GM12874 (cell line): ENCODE measurements around the gene CRHR1.

Source experiments
- CTCF ChIP-seq: IDR thresholded peaks from 2 replicates; pipeline ENCODE4 v1.5.1; 2011; ENCODE audit warnings: low read depth, mild to moderate bottlenecking, control low read depth, low read length, moderate library complexity; ENCODE audit not compliant: insufficient read depth

CRHR1 gene

GRCh38 chr17:45784293-45784740 lies at the start of gene CRHR1:
CRHR1 (plus strand) TSS chr17:45784320; CDS start chr17:45784545, 225 bp downstream.
- no peak for TF ChIP-seq CTCF

GRCh38 chr17:45734598-45734997 lies 49.5 kb upstream of the CRHR1 start:
- no peak for TF ChIP-seq CTCF

- no peak for TF ChIP-seq CTCF
These were observed 48.6 kb upstream of the CRHR1 start for GRCh38 chr17:45735488-45735887.

- TF ChIP-seq CTCF: no peak
These were observed 44.3 kb upstream of the CRHR1 start for GRCh38 chr17:45739786-45740185.

GRCh38 chr17:45740553-45741330 lies 43.4 kb upstream of the CRHR1 start:
- TF ChIP-seq CTCF: no peak

- no peak for TF ChIP-seq CTCF
These were observed 41.9 kb upstream of the CRHR1 start for GRCh38 chr17:45742251-45742650.

- no peak for TF ChIP-seq CTCF
These were observed 40.3 kb upstream of the CRHR1 start for GRCh38 chr17:45743626-45744326.
